Activated CD4-positive, alpha-beta T cell treated with anti-CD3 and anti-CD28 coated beads, Interleukin-2, amount 10 ng/mL, durations not matched to agents 24 days and 14 days (primary cell): ENCODE data around the gene KLHL30. TPM values are rescaled to one million over a fixed set of nuclear protein-coding genes. Genes with fewer than 3 reads are reported as not detected.

Experiments used
- DNase-seq: peaks from one replicate; pipeline ENCODE4 v3.0.0; 2022
- H3K27ac Mint-ChIP-seq: one replicate; pipeline ENCODE4 v1.8.0; 2022; ENCODE audit warnings: mild to moderate bottlenecking, mixed read lengths
- H3K27me3 Mint-ChIP-seq: one replicate; pipeline ENCODE4 v1.8.0; 2022; ENCODE audit warnings: mixed read lengths
- H3K36me3 Mint-ChIP-seq: one replicate; pipeline ENCODE4 v1.8.0; 2022; ENCODE audit warnings: low read depth, mild to moderate bottlenecking, mixed read lengths
- H3K4me1 Mint-ChIP-seq: one replicate; pipeline ENCODE4 v1.8.0; 2021; ENCODE audit warnings: mixed read lengths
- H3K4me3 Mint-ChIP-seq: one replicate; pipeline ENCODE4 v1.8.0; 2022; ENCODE audit warnings: mild to moderate bottlenecking, moderate library complexity, mixed read lengths
- H3K9me3 Mint-ChIP-seq: one replicate; pipeline ENCODE4 v1.8.0; 2021; ENCODE audit warnings: mixed read lengths
- intact Hi-C: fragments of 100-400 bp; cut with micrococcal nuclease; formaldehyde crosslinking; loops from one replicate; pipeline ENCODE4 v1.15.1; 2023
- total RNA-seq: library from RNA; stranded (reverse); gene quantifications from 2 replicates; pipeline ENCODE4 v1.2.3, GENCODE V29; 2022

The KLHL30 gene
- total RNA-seq, 1 donor from 2014 or later = not detected

GRCh38 chr2:238099714-238100048 lies 38.8 kb upstream of the KLHL30 start:
- Mint-ChIP-seq H3K36me3 (peaks cover 19% of the 10 kb centered on the region), H3K4me3 (no peak overlapping the region), H3K27ac (no peak overlapping the region), H3K4me1 (peaks cover 11% of the 10 kb centered on the region), H3K9me3 (no peaks in the 10 kb centered on the region), H3K27me3 (no peaks in the 10 kb centered on the region)
- DNase-seq = no peak
- intact Hi-C loops = no loop called here

GRCh38 chr2:238100049-238100820 lies 38.2 kb upstream of the KLHL30 start, which contains the start of gene ESPNL:
TSS of gene ESPNL (plus strand) at chr2:238100340. CDS start at chr2:238100420, 80 bp downstream.
- DNase-seq = no peak
- Mint-ChIP-seq H3K9me3 (no peaks in the 10 kb centered on the region), H3K27ac (peak within 1 kb of the TSS; percentile 85), H3K27me3 (no peaks in the 10 kb centered on the region), H3K4me3 (no peak within 1 kb of the TSS), H3K4me1 (peaks cover 11% of the 10 kb centered on the region), H3K36me3 (peaks cover 16% of the 10 kb centered on the region)
- intact Hi-C loops = no loop called here

- no peak overlapping the region for H3K27ac Mint-ChIP-seq
- intact Hi-C loops = no loop called here
- no peak overlapping the region for H3K4me3 Mint-ChIP-seq
- DNase-seq = no peak
- no peaks in the 10 kb centered on the region for H3K27me3 Mint-ChIP-seq
- H3K4me1 Mint-ChIP-seq = peaks cover 11% of the 10 kb centered on the region
- no peaks in the 10 kb centered on the region for H3K9me3 Mint-ChIP-seq
- peaks cover 14% of the 10 kb centered on the region for H3K36me3 Mint-ChIP-seq
These were observed 37.4 kb upstream of the KLHL30 start for GRCh38 chr2:238100821-238101771.

DNA sequence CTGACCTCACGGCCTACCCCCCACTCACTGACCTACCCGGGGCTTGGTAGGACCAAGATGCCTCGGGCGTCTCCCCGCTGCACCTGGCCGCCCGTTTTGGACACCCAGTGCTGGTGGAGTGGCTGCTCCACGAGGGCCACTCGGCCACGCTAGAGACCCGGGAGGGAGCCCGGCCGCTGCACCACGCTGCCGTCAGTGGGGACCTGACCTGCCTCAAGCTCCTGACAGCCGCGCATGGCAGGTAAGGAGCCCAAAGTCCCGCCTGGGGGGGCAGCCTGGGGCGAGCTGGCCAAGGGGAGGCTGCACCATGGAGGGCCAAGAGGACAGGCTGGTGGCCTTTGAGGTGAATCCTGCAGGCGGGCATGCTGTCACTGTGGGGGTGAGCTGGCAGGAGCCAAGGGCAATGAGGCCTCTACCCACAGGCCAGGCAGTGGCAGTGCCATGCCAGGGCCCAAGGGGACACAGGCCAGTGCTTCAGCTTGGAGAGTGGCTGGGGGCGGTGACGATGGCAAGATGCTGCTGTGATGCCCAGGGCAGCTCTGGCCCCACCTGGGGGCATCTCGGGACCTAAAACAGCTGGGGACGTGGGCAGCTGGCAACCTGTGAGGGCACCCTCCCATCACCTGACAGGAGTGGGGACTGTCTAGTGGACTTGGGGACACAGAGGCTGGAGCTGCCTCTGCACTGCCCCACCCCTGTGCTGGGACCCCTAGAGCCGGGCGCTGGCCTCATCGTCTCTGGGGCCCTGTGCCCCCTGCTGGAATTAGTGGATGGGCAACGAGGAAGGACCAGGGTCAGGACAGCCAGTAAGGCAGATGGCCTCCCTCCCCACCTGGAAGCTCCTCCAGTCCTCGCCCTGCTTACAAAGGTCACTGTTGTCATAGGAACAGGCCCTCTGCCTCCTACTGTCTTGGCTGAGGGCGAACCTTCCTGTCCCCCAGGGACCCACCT lies 36.3 kb upstream of the KLHL30 start:
- H3K27ac Mint-ChIP-seq = no peak overlapping the region
- H3K4me3 Mint-ChIP-seq = no peak overlapping the region
- intact Hi-C loops = no loop called here
- peaks cover 9% of the 10 kb centered on the region for H3K4me1 Mint-ChIP-seq
- H3K9me3 Mint-ChIP-seq = no peaks in the 10 kb centered on the region
- H3K27me3 Mint-ChIP-seq = no peaks in the 10 kb centered on the region
- no peak for DNase-seq
- peaks cover 10% of the 10 kb centered on the region for H3K36me3 Mint-ChIP-seq

DNA sequence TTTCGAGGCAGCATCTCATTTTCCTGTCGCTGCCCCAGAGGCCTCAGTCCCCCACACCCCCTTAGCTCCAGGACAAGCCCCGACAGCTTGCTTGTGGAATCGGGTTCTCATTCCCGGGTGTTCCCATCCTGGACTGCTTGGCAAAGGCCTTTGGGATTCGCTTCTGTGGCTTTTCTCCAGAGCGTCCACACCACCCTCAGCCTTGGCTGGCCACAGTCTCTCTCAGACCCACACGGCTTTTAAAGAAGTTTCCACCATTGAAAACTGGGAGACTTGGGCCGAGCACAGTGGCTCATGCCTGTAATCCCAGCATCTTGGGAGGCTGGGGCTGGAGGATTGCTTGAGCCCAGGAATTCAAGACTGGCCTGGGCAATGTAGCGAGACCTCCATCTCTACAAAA lies 35.6 kb upstream of the KLHL30 start:
- H3K27me3 Mint-ChIP-seq = no peaks in the 10 kb centered on the region
- intact Hi-C loops = no loop called here
- no peak for DNase-seq
- no peaks in the 10 kb centered on the region for H3K9me3 Mint-ChIP-seq
- H3K4me1 Mint-ChIP-seq = peaks cover 8% of the 10 kb centered on the region
- H3K4me3 Mint-ChIP-seq = no peak overlapping the region
- H3K36me3 Mint-ChIP-seq = peaks cover 5% of the 10 kb centered on the region
- no peak overlapping the region for H3K27ac Mint-ChIP-seq

GRCh38 chr2:238103465-238104225 lies 34.8 kb upstream of the KLHL30 start:
- Mint-ChIP-seq H3K4me3 (no peak overlapping the region), H3K4me1 (peaks cover 11% of the 10 kb centered on the region), H3K27ac (no peak overlapping the region), H3K27me3 (no peaks in the 10 kb centered on the region), H3K36me3 (peaks cover 4% of the 10 kb centered on the region), H3K9me3 (no peaks in the 10 kb centered on the region)
- no peak for DNase-seq
- intact Hi-C loops = no loop called here

- H3K9me3 Mint-ChIP-seq = no peaks in the 10 kb centered on the region
- H3K27ac Mint-ChIP-seq = no peak overlapping the region
- H3K36me3 Mint-ChIP-seq = peaks cover under 1% of the 10 kb centered on the region
- intact Hi-C loops = no loop called here
- no peak for DNase-seq
- H3K4me3 Mint-ChIP-seq = no peak overlapping the region
- H3K27me3 Mint-ChIP-seq = no peaks in the 10 kb centered on the region
- H3K4me1 Mint-ChIP-seq = peaks cover 11% of the 10 kb centered on the region
These were observed 34.2 kb upstream of the KLHL30 start for GRCh38 chr2:238104226-238104690.

GRCh38 chr2:238104691-238105371 lies 33.6 kb upstream of the KLHL30 start:
- no peak overlapping the region for H3K4me3 Mint-ChIP-seq
- peaks cover 11% of the 10 kb centered on the region for H3K4me1 Mint-ChIP-seq
- intact Hi-C loops = no loop called here

DNA sequence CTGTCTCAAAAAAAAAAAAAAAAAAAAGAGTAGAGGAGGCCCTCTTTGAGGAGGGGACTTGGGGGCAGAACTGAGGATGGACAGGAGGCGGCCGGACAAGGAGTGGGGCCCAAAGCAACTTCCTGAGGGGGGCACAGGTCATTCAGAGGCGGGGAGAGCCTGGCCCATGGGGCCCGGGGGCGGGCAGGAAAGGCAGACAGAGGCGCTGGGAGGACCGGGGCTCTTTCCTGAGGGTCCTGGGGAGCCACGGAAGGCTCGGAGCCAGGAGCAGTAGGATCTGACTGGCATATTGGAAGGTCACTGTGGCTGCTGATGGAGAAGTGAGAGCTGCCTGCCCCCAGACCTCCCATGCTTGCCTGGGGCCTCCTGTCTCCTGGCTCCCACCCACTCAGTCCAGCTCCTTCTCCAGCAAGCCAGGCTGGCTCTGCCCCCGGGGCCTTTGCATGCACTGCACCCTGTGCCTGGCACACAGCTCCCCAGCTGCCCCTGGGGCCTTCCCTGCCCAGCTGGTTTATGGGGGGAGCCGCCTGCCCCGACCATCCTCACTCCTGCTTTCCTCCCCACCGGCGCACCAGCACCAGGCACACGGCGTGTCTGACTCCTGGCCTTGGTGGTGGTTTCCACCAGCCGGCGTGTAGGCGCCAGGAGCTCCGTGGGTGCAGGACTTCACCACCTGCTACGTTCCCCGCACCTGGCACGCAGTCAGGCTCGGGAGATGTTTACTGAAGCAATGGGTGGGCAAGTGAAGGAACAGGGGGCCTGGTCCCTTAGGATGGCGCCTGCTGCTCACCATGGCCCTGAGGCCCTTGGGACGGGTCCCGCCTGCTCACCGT lies 32.7 kb upstream of the KLHL30 start:
- no peak overlapping the region for H3K4me3 Mint-ChIP-seq
- no peaks in the 10 kb centered on the region for H3K27me3 Mint-ChIP-seq
- no peaks in the 10 kb centered on the region for H3K36me3 Mint-ChIP-seq
- H3K27ac Mint-ChIP-seq = no peak overlapping the region
- H3K9me3 Mint-ChIP-seq = no peaks in the 10 kb centered on the region
- DNase-seq = no peak
- intact Hi-C loops = no loop called here
- H3K4me1 Mint-ChIP-seq = peaks cover 11% of the 10 kb centered on the region

More at GRCh38 chr2:238104691-238105371, 33.6 kb upstream of the KLHL30 start:
- Mint-ChIP-seq H3K27me3 (no peaks in the 10 kb centered on the region), H3K9me3 (no peaks in the 10 kb centered on the region), H3K27ac (no peak overlapping the region), H3K36me3 (no peaks in the 10 kb centered on the region)
- no peak for DNase-seq

DNA sequence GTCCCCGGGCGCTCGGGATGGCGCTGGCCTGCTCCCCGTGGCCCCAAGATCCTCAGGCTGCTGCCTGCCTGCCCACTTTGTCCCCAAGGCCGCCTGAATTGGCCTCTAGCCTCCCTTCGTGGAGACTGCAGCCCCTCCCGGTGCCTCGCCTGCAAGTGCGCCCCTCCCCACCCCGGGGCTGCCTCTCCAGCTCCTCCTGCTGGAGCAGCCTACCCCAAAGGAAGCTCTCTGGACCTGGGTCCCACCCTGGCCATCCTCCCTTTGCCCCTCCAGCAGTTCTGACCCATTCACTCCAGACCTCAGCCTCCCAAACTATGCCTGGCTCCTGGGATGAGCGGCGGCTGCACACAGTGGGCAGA lies 32.1 kb upstream of the KLHL30 start:
- Mint-ChIP-seq H3K4me1 (peaks cover 11% of the 10 kb centered on the region), H3K36me3 (no peaks in the 10 kb centered on the region), H3K4me3 (no peak overlapping the region), H3K9me3 (no peaks in the 10 kb centered on the region), H3K27me3 (no peaks in the 10 kb centered on the region), H3K27ac (no peak overlapping the region)
- DNase-seq = no peak
- intact Hi-C loops = no loop called here

GRCh38 chr2:238106698-238107524 lies 31.6 kb upstream of the KLHL30 start:
- Mint-ChIP-seq H3K4me3 (no peak overlapping the region), H3K4me1 (peaks cover 11% of the 10 kb centered on the region), H3K27ac (no peak overlapping the region), H3K9me3 (no peaks in the 10 kb centered on the region), H3K27me3 (no peaks in the 10 kb centered on the region), H3K36me3 (no peaks in the 10 kb centered on the region)
- DNase-seq = no peak
- intact Hi-C loops = no loop called here
